Fibroblast of the conjunctiva (primary cell): ENCODE data around the gene MEOX2.
A peak's percentile ranks its signal among the peaks of the same experiment; 100 is the strongest.

Experiments used
- DNase-seq: peaks from one replicate; pipeline ENCODE4 v3.0.0-alpha.2; 2010; ENCODE audit warnings: low read depth

Gene MEOX2

DNA sequence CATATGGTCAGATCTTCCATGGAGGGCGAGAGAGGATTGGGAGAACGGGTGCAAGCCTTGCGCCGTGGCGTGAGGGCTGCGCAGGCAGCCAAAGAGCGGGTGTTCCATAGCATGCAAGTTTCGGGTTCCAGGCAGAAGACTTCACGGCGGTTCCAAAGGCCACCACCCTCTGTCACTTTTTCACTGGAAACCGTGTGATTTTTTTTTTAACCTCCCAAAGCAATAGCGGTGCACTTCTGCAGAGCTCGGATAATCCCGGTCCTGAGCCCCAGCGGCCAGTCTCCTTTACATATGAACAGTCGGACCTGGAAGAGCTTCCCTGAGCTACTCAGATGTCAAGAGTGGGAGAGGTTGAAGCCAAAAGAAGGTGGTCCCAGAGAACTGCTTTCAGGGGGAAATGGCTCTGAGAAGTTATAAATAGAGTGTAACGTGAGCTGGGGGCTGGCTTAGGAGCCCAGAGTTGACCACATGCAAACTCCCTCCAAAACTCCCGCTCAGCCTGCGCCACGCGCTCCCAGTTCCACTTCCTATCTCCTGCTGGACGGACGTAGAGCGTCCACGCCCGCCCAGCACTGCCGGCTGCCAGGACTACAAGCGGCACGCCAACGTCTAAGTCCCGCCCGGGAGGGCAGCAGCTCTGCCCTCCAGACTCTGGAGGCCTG lies at the start of gene MEOX2:
Gene MEOX2, minus strand, starts transcription at position 389 of the 662 bp plus-strand sequence. Its CDS starts 281 bp downstream, at position 108.
- DNase-seq = peak; percentile 32

DNA sequence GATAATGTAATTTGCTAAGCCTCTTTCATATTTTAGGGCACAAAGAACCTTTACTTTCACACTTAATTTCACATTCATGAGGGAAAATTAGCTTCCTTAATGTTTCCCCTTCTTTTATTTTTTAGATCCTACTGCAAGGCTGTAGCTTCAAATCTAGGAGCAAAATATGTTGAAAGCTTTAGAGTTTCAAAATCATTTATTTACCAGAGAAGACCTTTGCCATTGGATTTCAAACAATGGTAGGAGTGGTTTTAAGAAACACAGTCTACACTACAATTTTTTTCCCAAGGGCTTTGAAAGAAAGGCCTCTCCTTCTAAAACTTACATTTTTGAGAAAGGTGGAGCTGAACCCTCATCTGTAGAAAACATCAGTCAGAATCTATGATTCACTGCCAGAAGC lies 43.3 kb upstream of the MEOX2 start:
- no peak for DNase-seq

DNA sequence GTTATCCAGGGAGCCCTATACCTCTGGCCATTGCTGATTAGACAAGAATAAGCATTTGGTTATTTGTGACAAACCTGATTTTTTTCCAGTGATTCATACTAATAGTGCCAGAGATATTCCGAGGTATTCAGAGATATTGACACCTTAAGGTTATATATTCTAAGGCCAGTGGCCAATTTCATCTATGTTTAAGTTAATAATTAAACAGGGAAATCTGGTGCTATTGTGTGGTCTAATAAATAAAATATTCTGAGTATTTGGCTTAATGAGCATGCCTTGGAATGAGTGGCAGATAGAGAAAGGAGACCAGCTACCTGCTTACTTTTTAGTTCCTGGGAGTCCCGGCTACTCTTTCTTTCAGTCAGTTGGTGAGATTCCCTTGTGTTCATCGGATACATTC lies 38.6 kb upstream of the MEOX2 start:
- no peak for DNase-seq

DNA sequence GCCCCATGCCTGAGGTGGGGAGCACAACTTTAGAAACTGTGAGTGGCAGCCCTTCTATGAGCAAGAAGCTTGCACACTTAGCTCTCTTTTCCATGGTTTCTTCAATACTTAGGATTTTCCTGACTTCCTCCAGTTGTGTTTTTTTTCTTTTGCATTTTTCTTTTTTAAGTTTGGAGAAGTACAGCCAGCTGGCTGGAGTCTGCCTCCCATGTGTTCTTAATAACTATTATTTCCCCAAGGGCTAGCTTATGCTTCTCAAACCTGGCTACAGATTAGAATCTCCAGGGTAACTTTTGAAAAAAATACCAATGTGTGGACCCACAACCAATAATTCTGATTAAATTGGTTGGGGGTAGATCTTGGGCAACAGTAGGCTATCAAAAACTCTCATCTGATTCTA lies 37.4 kb upstream of the MEOX2 start:
- no peak for DNase-seq

DNA sequence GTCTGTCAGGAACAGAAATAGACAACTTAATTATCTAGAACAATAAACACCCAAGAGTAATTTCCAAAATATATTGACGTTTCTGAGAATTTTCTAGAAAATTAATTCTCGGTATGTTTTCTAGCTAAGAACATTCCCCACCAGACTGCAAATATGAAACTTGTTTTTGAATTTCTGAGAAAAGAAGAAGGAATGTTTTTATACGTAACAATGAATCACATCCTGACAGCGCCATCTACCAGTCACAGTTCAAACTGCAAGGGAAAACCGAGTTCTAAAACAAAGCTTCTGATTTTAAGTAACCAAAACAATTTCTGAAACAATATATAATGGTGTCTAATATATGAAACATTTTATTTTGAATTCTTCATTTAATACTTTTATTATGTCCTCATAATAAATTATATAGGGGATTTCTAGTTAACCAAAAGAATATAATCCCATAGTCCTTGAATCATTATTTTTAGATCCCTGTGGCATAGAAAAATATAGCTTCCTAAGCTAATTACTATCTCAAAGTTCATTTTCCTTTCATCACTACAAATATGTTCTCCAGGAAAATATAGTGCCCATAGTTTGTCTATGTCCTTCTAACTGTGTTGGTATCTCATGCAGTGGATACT lies 34.5 kb upstream of the MEOX2 start:
- DNase-seq = peak; percentile 28

DNA sequence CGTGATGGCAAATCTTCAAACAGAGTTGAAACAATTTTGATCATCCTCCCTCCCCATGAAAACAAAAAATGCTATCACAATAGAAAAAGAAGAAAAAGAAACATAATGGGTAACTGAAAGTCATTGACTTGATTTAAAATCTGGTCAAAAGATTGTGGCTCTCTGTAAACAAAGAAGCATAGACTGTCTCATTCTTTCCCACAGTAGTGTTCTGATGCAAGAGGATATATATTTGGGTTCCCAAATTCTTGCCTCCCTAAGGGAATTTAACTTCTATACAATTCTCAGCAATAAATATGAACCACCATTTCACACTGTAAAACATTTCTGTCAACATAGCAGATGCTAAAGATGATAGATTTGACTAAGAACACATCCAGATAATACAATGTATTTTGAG lies 32.8 kb upstream of the MEOX2 start:
- DNase-seq = no peak

DNA sequence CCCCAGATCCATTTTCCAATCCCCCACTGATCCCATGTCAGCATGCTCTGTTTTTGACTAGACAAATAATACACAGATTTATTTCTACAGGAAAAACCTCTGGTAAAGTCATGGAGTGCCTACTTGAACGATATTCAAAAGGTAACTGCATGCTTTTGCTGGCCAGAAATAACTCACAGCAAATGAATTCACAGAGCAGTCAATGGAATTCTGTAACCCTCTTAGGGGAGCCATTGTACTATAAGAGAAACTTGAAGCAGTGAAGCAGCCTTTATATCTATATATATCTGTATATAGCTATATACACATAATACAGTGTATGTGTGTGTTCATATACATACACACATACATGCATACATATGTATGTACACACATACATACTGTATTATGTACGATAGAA lies 29.0 kb upstream of the MEOX2 start:
- no peak for DNase-seq

DNA sequence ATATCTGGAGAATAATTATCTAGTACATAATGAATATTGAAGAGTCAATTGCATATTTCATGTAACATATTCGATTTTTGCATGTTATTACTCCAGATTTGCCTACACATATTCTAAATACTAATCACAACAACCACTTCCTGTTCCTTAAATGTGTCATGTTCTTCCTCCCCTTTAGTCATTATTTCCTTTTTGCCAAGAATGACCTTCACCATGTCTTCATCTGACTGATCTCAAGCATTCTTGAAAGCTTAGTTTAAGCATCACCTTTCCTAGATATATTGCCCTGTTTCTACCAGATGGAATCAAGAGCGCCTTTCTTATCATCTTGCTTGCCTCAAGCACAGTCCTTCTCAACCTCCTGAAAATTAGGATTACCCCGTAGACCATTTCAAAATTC lies 23.5 kb upstream of the MEOX2 start:
- DNase-seq = no peak

DNA sequence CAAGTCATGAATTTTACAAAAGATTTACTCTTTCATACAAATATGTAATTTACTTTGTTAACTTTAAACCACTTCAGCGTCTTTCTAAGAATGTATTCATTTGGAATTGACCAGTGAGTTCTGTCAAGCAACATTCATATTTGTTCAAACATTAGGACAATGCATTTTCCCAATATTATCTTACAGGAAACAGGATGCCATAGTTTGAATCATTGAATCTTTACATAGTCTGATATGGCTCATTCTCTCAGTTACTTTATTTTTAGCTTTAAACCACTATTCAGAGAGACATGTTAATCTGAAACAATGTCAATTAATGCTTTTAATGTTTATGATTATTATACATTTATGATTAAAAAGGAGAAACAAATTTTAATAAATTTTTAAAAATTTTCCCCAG lies 21.1 kb upstream of the MEOX2 start:
- no peak for DNase-seq

DNA sequence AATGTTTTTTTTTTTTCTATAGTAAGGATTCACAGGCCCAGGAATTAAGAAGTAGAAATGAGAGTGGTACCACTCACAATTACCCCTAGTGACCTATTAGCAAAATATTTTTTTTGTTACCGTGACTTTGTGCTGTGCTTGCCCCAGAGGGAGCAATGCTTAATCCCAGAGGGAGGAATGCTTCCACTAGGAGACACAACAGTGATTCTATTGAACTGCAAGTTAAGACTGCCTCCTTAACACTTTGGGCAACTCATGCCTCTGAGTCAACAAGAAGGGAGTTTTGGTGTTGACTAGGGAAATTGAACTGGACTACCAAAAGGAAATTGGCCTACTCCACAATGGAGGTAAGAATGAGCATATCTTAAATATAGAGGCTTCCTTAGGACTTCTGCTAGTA lies 17.2 kb upstream of the MEOX2 start:
- DNase-seq = no peak

DNA sequence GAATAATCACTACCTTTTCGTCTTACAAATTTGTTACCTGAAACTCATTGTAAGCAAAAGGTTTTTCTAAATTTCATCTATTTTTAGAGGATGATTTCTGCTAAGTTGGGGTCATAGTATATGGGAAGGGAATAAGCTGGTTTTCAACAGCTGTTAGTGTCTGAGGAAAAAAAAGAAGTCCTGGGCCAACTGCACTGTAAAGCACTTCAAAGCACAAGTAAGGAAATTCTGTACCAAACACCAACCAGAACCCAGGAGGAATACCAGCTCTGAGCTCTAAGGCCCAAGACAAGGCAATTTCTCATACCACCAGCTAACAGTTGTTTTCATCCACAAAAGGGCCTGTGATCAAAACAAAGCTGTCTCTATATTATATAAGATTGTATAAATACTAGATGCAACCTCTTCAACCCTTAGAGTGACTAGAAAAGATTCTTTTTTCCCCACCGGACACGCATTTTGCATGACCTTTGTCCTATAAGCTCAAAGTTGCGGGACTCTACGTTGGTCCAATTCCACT lies 6.1 kb upstream of the MEOX2 start:
- DNase-seq = no peak

DNA sequence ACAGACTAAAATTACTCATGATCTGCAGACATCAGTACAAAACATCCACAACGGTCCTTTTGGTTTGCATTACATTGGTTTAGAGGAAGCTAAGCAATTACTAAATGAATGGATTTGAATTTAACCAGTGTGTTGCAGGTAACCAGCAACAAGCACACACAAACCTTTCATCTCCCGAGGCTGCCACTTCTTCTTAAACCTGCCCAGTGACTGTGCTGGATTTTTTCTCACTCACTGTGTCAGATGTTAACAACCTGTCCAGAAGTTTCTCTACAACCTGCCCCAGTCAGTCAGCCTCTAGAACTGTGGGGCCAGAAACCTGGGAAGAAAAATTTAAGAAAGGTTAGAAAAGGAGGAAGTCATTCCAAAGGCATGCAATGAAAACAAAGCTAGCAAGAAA lies 2.4 kb upstream of the MEOX2 start:
- DNase-seq = no peak

DNA sequence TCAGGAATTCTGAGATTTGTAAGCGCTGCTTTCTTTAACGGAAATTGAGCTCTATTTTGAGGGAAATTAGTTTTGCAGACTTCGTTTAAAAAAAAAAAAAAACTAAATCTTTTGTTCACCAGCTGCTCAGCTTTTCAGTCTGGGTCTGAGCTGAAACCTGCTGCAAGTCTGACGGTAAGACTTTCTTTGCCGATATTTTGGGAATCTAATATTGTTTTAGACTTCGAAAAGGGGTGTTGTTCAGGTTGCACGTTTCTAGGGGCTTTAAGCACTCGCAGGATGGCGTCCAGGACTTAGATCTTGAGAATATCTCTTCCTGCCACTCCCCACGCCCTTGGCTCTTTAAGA lies 1.8 kb upstream of the MEOX2 start:
- DNase-seq = no peak

DNA sequence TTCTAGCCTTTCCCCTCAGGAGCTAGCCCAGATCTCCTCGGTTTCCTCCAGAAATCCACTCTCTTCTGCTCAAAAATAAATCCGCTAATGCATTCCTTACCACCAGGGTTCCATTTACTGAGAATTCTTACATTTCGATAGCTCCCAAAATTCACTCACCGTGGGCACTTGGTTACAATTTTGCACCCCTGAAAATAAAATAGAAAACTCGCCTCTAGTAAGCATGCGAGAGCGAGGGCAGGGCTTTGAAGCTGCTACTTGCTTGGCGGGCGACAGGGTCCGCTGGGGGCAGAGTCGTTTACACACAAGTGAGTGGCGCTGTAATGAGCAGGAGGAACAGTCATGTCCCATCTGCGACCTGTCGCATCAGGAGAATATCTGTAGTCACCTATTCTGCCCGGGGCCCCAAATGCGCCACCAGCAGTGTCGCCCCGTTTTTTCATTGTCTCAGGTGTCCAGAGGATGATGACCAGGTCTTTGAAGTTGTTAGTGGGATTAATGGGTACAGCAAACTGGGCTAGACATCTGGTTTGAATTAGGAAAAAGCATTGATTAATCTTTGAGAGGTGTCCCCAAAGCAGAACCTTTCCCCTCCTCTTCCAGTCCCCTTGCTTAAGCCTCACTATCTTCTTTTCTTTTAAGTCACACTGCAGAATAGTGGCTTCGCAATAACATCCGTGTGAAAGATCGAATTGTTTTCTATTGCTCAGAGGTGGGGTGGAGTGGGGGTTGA lies 1.2 kb upstream of the MEOX2 start:
- no peak for DNase-seq

DNA sequence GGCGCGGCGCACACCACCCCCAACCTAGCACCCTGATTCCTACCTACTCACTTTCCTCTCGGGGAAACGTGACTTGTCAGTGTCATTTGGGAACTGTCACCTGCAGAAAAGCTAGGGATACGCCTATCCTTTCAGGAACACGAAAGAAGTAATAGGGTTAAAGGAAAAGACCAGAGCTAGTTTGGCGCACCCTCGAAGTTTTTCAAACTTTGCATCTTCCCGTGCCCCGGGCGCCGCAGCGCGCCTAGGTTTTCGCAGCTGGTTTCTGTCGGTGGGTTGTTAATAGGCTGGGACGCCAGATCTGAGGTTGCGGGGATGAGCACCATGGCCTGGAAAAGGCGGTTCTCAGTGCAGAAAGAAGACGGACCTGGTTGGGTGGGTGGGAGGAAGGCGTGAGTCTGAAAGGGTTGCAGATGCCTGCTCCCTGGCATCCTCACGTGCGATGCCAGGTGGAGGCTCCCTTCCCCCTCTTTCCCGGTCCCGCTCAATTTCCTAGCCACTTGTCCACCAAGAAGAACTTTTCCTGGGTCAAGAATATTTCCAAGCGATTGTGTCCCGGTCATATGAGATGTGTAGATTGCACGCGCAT lies 568 bp upstream of the MEOX2 start:
- DNase-seq = no peak

DNA sequence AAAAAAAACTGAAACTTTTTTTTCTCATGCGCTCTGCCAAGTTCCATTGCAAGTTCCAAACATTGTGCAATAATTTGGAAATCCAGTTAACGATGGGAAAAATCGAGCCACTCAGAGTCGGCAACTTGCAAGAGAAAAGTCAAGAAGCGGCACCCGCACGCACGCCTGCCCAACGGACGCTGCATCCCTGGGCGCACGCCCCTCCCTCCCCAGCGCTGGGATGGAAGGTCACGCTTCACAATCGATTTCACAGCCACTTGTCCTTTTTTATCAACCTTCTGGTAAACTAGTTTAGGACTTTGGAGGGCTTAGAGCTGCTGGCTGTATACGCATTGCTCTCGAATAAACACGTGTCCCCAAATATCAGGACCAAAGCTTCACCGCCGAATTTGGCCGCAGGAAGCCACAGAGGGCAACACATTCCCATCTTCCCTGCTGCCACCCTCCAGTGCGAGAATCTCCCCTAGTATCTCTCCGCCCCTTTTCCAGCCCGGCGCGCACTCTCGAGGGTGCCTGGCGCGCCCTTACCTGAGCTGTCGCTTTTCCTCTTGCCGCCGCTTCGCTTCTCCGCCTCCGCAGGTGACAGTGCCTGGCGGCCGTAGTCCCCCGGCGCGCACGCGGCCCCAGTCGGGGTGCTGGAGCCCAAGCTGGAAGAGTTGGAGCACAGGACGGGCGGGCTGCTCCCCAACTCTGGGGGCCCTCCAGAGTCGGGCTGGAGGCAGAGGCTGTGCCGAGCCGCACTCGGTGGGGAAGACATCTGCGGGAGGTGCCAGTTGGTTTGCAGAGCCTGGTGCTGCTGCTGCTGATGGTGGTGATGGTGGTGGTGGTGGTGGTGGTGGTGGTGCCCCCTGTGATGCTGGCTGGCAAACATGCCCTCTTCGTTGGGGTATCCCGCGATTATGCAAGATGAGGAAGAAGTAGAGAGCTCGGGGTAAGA lies 857 bp downstream of the MEOX2 start:
- DNase-seq = peak; percentile 14

DNA sequence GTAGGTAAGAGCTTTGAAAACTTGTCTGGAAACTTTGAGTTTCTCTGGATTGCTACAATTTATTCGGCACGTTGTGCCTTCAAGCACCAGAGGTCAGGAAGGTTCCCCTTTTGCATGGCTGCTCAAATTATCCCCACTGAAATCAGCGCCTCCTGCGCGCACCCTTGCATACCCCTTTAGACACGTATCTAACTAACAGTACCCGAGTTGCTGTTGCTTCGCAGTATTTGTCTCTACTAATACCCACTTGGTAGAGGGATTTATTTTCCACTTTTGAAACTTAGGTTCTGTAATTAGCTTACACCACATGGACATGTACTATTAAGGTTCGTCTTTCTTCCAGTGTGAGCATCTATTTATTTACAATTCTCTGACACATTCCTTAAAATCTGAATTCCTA lies 1.6 kb downstream of the MEOX2 start:
- peak; percentile 2 for DNase-seq

DNA sequence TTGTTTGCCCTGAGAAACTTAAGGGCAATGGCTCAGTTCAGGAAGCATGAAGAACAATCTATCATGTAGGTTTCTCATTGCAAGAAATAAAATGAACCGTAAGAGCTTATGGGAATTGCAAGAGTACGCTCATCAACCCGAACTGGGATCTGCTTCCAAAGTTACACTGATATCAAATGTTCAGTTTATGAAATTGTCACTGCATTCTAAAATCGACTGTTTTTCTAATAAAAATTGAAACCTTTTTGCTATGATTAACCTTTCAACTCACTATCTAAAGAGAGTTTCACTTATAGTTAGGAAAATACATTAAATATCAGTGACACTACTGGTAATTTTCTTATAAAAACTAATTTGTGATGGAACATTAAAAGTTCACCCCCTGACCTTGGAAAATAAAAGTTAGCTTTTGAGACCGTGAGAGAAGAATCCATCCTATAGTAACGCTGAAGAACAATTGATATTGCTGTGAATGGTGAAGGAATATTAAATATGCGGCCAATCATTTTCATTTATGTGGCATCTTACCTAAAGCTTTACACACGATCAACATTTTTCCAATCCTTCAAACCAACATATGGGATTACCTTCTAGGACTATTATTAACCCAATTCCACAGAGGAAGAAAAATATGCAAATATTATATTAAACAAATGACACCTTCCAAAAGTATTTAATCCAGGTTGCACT lies 2.2 kb downstream of the MEOX2 start:
- DNase-seq = no peak

DNA sequence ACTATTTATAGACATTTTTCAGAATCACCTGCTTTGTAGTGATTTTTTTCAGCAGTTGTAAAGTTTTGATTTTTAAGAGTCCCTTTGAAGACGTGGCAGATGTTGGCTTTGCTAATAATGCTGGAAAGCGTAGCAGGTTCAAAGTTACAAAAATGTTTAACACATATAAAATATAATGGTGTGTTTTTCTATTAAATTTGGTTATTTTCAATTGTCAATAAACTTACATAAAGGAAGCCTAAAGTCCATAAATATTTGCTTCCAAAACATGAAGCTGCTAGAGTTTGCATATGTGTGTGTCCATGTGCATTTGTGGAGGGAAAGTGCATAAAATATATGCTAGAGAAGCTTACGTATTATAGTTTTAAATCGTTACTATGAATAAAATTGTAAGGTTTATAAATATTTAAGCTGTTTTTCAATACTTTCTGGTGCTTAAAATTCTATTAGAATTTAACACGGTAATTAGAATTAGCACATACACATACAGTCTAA lies 3.7 kb downstream of the MEOX2 start:
- DNase-seq = no peak

DNA sequence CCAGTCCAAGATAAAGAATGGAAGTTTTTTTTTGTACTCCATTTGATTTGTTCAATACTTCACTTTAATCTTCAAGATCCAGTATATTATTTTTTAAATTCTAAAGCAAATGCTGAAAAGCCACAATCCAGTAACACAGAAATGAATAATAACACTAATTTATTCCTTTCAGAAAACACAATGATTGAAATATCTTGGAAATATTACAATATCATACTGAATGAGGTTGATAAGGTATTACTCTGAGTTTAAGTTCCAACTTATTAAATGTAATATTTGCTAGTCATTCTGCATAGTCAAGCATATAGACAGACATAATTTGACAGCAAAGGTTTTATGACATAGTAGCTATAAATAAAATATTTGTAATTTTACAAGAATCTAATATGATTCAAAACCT lies 4.4 kb downstream of the MEOX2 start:
- DNase-seq = no peak

DNA sequence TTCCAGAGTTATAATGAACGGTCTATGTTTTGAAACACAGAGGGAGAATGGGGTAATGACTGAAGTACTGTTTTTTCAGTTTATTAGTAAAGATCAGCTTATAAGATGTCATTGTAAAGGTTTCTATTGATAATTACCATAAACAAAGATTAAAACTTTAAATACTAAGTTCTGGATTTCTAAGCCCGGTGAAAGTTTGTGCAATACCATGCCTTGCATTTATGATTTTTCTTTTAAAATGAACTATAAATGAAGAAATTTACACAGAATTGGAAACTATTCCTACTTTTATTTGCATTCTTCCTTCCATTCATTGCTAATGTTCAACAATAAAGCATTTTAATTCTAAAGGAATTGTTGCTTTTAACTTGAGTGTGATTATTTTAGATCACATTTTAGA lies 4.9 kb downstream of the MEOX2 start:
- no peak for DNase-seq
